Body of pancreas (tissue), 4 donors: ENCODE data around the gene KCNAB2. TPM values are rescaled to one million over a fixed set of nuclear protein-coding genes. Genes with fewer than 3 reads are reported as not detected.

Experiments
- ATAC-seq: fragments of 150-250 bp; one replicate; pipeline ENCODE4 v1.9.1; 2016
- DNase-seq, 4 donors: peaks; one replicate each; pipeline ENCODE4 v3.0.0-alpha.2; 2019
- H3K27ac ChIP-seq, 4 donors: fragments of 200-600 bp; sonication (generic); 1 replicate in 3 of 4; 2 replicates in 1 of 4; pipeline versions ENCODE4 v1.5.1 to v1.6.1; 2016 to 2019; ENCODE audit warnings: mild to moderate bottlenecking in 1 of 4, mixed read lengths in 1 of 4, moderate library complexity in 1 of 4
- H3K27me3 ChIP-seq, 2 donors: fragments of 200-600 bp; sonication (generic); one replicate each; pipeline ENCODE4 v1.6.0; 2016; ENCODE audit warnings: mild to moderate bottlenecking in 1 of 2
- H3K36me3 ChIP-seq, 2 donors: fragments of 200-600 bp; sonication (generic); replicated peaks in 1 of 2; 2 replicates each; pipeline ENCODE4 v1.5.1; 2016; ENCODE audit warnings: low read depth in 2 of 2; ENCODE audit not compliant: insufficient read depth in 1 of 2
- H3K4me1 ChIP-seq: fragments of 200-600 bp; sonication (generic); one replicate; pipeline ENCODE4 v1.6.0; 2016
- H3K4me3 ChIP-seq, 2 donors: fragments of 200-600 bp; sonication (generic); 1 replicate in 1 of 2; 2 replicates in 1 of 2; pipeline ENCODE4 v1.5.1; 2016 to 2019
- H3K9me3 ChIP-seq, 3 donors: fragments of 200-600 bp; sonication (generic); 1 replicate in 2 of 3; 2 replicates in 1 of 3; pipeline ENCODE4 v1.5.1; 2016
- CTCF ChIP-seq, 7 experiments: fragments of 450-650 bp in 4 of 7; fragments of 200-600 bp in 3 of 7; sonication (generic) in 3 of 7; IDR thresholded peaks; one replicate each; pipeline ENCODE4 v1.5.1; 2016 to 2019; ENCODE audit warnings: antibody characterized with exemption in 7 of 7
- POLR2A ChIP-seq, 3 donors: fragments of 450-650 bp; IDR thresholded peaks; one replicate each; pipeline ENCODE4 v1.6.1; 2016; ENCODE audit warnings: antibody characterized with exemption in 3 of 3, mild to moderate bottlenecking in 2 of 3
- WGBS, 2 donors: methylation state at CpG; one replicate each; pipeline ENCODE4 v1.1.5; 2017; 5-methylcytosine and 5-hydroxymethylcytosine counted together
- intact Hi-C: fragments of 100-400 bp; cut with DNase I; formaldehyde crosslinking; loops from one replicate; pipeline ENCODE4 v1.15.1; 2023
- total RNA-seq, 2 donors: library from RNA; depleted of rRNA; stranded (reverse); fragments of >200 nt; gene quantifications; one replicate each; pipeline ENCODE4 v1.1.0, GENCODE V29; 2016

The KCNAB2 gene
- total RNA-seq, 2 donors from 2014 or later = 4.6 to 7.0 TPM

DNA sequence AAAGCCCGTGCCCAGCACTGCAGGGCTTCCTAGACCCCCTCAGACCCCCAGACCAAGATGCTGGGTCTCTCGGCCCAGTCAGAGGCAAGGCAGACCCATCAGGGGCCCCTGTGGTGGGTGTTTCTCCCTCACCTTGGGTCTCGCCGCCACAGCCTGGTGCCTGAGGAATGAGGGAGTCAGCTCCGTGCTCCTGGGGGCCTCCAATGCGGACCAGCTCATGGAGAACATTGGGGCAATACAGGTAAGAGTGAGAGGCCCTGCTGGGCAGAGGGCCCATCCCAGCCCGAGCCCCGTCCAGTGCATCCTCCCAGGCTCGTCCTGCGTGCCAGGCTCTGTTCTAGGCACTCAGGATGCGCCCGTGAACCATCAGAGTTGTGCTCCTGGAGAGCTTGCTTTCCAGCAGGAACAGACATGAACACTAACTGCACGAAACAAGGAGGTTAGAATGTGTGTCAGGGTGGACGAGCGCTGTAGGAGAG, 51.5 kb downstream of the KCNAB2 start:
- TF ChIP-seq POLR2A (IDR thresholded peaks at IDR 0.05) (no peak), CTCF (IDR thresholded peaks at IDR 0.05) (no peak)
- Histone ChIP-seq H3K9me3 (no peaks in the 10 kb centered on the region), H3K36me3 (no peaks in the 10 kb centered on the region), H3K27me3 (peaks cover 0 to 3% of the 10 kb centered on the region in 2 donors), H3K4me3 (no peak overlapping the region), H3K27ac (no peak overlapping the region), H3K4me1 (no peaks in the 10 kb centered on the region)
- intact Hi-C loops = no loop called here
- DNase-seq (no peak), ATAC-seq (no peak)
- 75 to 78% methylated on average over 12 to 14 of the region's 15 CpGs for WGBS, 2 donors

DNA sequence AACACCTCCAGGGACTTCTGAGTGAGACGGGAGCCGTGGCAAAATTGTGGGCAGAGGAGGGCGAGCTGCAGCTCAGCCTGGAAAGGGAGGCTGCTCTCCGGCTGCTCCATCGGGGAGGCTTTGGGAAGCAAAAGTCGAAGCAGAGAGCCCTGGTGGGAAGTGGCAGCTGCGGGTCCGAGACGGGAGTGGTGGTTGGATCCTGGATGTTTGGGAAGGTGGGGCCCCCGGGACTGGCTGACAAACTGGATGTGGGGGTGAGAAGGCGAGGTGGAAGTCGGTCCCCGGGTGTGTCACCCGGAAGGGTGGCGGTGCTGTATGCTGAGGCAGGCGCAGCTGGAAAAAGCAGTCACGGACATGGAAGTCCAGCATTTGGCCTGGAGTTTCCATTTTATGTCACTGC, 52.1 kb downstream of the KCNAB2 start:
- Histone ChIP-seq H3K4me3 (no peak overlapping the region), H3K9me3 (no peaks in the 10 kb centered on the region), H3K27ac (no peak overlapping the region), H3K4me1 (no peaks in the 10 kb centered on the region), H3K27me3 (peaks cover 0 to 3% of the 10 kb centered on the region in 2 donors), H3K36me3 (no peaks in the 10 kb centered on the region)
- ATAC-seq (no peak), DNase-seq (no peak)
- 70 to 76% methylated on average over 17 of the region's 17 CpGs for WGBS, 2 donors
- intact Hi-C loops = no loop called here
- TF ChIP-seq CTCF (IDR thresholded peaks at IDR 0.05) (no peak), POLR2A (IDR thresholded peaks at IDR 0.05) (no peak)

DNA sequence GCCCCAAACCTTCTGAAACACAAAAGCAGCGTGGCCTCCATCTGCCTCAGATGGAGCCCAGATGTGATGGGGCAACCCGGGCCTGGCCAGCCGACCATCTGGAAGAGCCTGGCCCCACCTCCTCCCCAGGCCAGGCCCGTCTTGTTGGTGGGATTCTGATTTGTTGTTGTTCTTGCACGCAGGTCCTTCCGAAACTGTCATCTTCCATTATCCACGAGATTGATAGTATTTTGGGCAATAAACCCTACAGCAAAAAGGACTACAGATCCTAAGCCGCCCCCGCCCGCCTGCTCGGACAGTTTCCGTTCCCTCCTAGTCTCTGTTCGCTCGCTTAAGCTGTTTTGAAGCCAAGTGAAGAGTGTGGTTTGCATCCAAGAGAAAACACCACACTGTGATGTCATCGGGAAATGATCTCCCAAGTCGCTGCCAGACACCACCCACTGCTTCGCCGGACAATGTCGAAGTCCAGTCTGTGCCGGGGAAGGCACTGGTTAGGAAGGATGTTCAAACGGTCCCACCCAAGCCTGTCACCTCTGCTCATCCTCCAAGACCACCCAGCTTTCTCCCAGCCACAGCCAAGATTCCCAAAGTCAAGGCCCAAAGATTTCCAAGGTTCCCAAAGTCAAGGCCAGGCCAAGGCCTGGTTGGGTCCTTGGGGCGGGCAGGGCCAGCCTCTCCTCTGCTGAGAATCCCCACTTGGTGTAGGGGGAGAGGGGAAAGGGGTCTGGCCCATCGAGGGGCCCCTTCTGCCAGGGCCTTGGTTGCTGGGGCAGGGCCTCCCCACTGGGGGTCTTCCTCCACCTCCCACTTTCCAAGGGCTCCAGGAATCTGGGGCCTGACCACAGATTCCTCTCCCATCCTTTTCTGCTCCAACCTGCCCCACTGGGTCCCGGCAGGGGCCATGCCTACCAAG, 52.9 kb downstream of the KCNAB2 start:
- intact Hi-C loops = no loop called here
- peak; percentile 40 for ATAC-seq

DNA sequence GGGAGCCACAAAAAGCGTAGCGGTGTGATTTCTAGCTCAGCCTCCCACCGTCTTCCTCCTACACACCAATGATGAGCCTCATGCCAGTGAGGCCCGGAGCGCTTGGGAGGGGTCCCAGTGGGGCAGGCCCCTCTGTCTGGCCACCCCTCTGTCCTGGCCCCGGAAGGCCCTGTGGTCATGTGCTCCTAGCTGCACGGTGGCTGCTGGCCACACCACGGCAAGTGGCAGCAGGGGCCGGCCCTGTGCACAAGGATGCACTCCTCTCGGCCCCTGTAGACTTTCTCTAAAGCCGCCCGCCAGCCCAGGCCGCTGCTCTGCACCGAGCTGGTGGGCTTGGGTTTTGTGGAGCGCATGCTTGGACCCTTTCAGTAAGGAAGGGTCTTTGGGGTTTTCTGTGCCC, 53.6 kb downstream of the KCNAB2 start:
- 77% methylated on average over 15 of the region's 15 CpGs; no CpG with 5 or more reads in 1 of the 2 donors for WGBS, 2 donors
- no peak for ATAC-seq
- TF ChIP-seq CTCF (IDR thresholded peaks at IDR 0.05) = no peak
- no peak for TF ChIP-seq POLR2A (IDR thresholded peaks at IDR 0.05)
- Histone ChIP-seq H3K27me3 (peaks cover 0 to 3% of the 10 kb centered on the region in 2 donors), H3K36me3 (no peaks in the 10 kb centered on the region), H3K9me3 (no peaks in the 10 kb centered on the region), H3K27ac (no peak overlapping the region), H3K4me3 (no peak overlapping the region), H3K4me1 (no peaks in the 10 kb centered on the region)
- no peak for DNase-seq
- intact Hi-C loops = no loop called here

More for the DNA sequence above, 52.9 kb downstream of the KCNAB2 start:
- TF ChIP-seq POLR2A (IDR thresholded peaks at IDR 0.05) = no peak
- TF ChIP-seq CTCF (IDR thresholded peaks at IDR 0.05) = no peak
- H3K27me3 ChIP-seq = peaks cover 0 to 3% of the 10 kb centered on the region in 2 donors
- no peak overlapping the region for H3K27ac ChIP-seq
- peak in 2 of 4 donors; percentile 14 to 24 for DNase-seq
- H3K9me3 ChIP-seq = no peaks in the 10 kb centered on the region
- H3K4me1 ChIP-seq = no peaks in the 10 kb centered on the region
- WGBS, 2 donors = 72 to 74% methylated on average over 20 to 24 of the region's 24 CpGs
- no peaks in the 10 kb centered on the region for H3K36me3 ChIP-seq
- H3K4me3 ChIP-seq = no peak overlapping the region
